CD4-positive, alpha-beta memory T cell (primary cell): Measurements from ENCODE around the gene GSTCD. TPM values are rescaled to one million over a fixed set of nuclear protein-coding genes. Genes with fewer than 3 reads are reported as not detected.
"Not testable (repeated sequence)": the region's sequence is repeated elsewhere in the genome, so short reads cannot be mapped to it uniquely, and the experiment has no call there.

Source experiments
- CTCF ChIA-PET: fragments of 350-600 bp; sonication (Branson Sonifier 250); formaldehyde crosslinking; loops from one replicate; lab custom pipeline; 2021; ENCODE audit warnings: inconsistent platforms; ENCODE audit not compliant: partially characterized antibody; lab: Charles Lee
- POLR2A ChIA-PET: fragments of 350-600 bp; sonication (Branson Sonifier 250); formaldehyde crosslinking; loops from one replicate; lab custom pipeline; 2021; ENCODE audit not compliant: partially characterized antibody; lab: Charles Lee
- DNase-seq, 5 donors: peaks; one replicate each; pipeline versions ENCODE4 v3.0.0 to v3.0.0-alpha.2; 2020 to 2022; ENCODE audit warnings: mixed read lengths in 1 of 5
- H3K27ac ChIP-seq: one replicate; pipeline ENCODE4 v1.7.0; 2013; ENCODE audit warnings: low read depth, low read length
- H3K27me3 ChIP-seq: 2 replicates; pipeline ENCODE4 v1.7.0; 2013; ENCODE audit warnings: mild to moderate bottlenecking, low read length, moderate library complexity; ENCODE audit not compliant: insufficient read depth
- H3K36me3 ChIP-seq: 2 replicates; pipeline ENCODE4 v1.7.0; 2013; ENCODE audit warnings: mild to moderate bottlenecking, low read length, moderate library complexity; ENCODE audit not compliant: insufficient read depth
- H3K4me1 ChIP-seq: 2 replicates; pipeline ENCODE4 v1.7.0; 2013; ENCODE audit warnings: mild to moderate bottlenecking, low read length, moderate library complexity; ENCODE audit not compliant: insufficient read depth
- H3K4me3 ChIP-seq, 2 donors: one replicate each; pipeline ENCODE4 v1.7.0; 2013; ENCODE audit warnings: low read length in 2 of 2, mild to moderate bottlenecking in 1 of 2
- H3K9me3 ChIP-seq, 2 donors: one replicate each; pipeline ENCODE4 v1.7.0; 2013; ENCODE audit warnings: low read length in 2 of 2, control low read depth in 1 of 2; ENCODE audit not compliant: control insufficient read depth in 1 of 2
- H3K27ac Mint-ChIP-seq, 7 donors: one replicate each; pipeline ENCODE4 v1.8.0; 2020 to 2021; ENCODE audit warnings: mixed read lengths in 7 of 7, mild to moderate bottlenecking in 6 of 7, inconsistent platforms in 3 of 7, moderate library complexity in 3 of 7
- H3K27me3 Mint-ChIP-seq, 2 donors: one replicate each; pipeline ENCODE4 v1.8.0; 2020 to 2021; ENCODE audit warnings: mixed read lengths in 2 of 2
- H3K36me3 Mint-ChIP-seq, 2 donors: one replicate each; pipeline ENCODE4 v1.8.0; 2020 to 2021; ENCODE audit warnings: mixed read lengths in 2 of 2, inconsistent platforms in 1 of 2, mild to moderate bottlenecking in 1 of 2
- H3K4me1 Mint-ChIP-seq, 4 donors: one replicate each; pipeline ENCODE4 v1.8.0; 2020 to 2021; ENCODE audit warnings: mixed read lengths in 4 of 4, mild to moderate bottlenecking in 1 of 4
- H3K4me3 Mint-ChIP-seq, 8 donors: one replicate each; pipeline ENCODE4 v1.8.0; 2020 to 2021; ENCODE audit warnings: mixed read lengths in 8 of 8, mild to moderate bottlenecking in 7 of 8, moderate library complexity in 6 of 8, inconsistent platforms in 3 of 8
- H3K9me3 Mint-ChIP-seq, 8 donors: one replicate each; pipeline ENCODE4 v1.8.0; 2020 to 2021; ENCODE audit warnings: mixed read lengths in 8 of 8, mild to moderate bottlenecking in 5 of 8, inconsistent platforms in 3 of 8, moderate library complexity in 1 of 8
- intact Hi-C: fragments of 100-400 bp; cut with micrococcal nuclease; formaldehyde crosslinking; loops from one replicate; pipeline ENCODE4 v1.15.1; 2023
- polyA plus RNA-seq, 2 donors: library from polyadenylated mRNA; unstranded; fragments of 300-500 nt; fragmentation: Illumina TruSeq; gene quantifications; one replicate each; pipeline ENCODE4 v1.2.3, GENCODE V29; 2021
- total RNA-seq, 2 experiments: library from RNA; stranded (reverse); gene quantifications; one replicate each; pipeline ENCODE4 v1.2.3, GENCODE V29; 2021

The GSTCD gene
- total and polyA plus RNA-seq, 4 experiments from 2014 or later, result 0.64 to 5.0 (median 3.8) TPM

DNA sequence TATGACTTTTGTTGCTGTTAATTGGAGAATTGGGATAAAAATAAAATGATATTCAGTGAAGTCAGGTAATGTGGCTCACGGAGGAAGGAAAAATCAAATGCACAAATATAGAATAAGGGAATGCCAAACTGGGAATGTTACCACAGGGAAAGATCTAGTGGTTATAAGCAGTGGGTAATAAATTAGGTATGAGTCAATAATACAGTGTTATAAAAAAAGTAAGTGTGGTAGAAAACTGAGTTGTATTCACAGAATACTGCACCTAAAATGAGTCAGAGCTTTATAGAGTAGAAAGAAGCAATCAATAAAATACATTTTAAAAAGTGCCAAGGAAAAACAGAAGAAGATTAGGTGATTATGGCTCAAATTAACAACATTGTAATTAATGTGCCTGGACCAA lies 34.6 kb upstream of the GSTCD start:
- intact Hi-C loops, result no loop called here
- no peaks in the 10 kb centered on the region for H3K36me3 ChIP-seq
- H3K9me3 Mint-ChIP-seq, result peaks cover 0 to 2% (median 0%) of the 10 kb centered on the region in 8 donors
- DNase-seq, result no peak
- no peak overlapping the region for H3K27ac Mint-ChIP-seq
- no peaks in the 10 kb centered on the region for H3K4me1 ChIP-seq
- no peaks in the 10 kb centered on the region for H3K4me1 Mint-ChIP-seq
- H3K27ac ChIP-seq, result no peak overlapping the region
- peaks cover 3 to 4% of the 10 kb centered on the region in 2 donors for H3K27me3 Mint-ChIP-seq
- ChIA-PET POLR2A (no interaction called here), CTCF (no interaction called here)
- H3K4me3 ChIP-seq, result no peak overlapping the region
- H3K4me3 Mint-ChIP-seq, result no peak overlapping the region
- no peaks in the 10 kb centered on the region for H3K27me3 ChIP-seq
- no peaks in the 10 kb centered on the region for H3K9me3 ChIP-seq
- H3K36me3 Mint-ChIP-seq, result no peaks in the 10 kb centered on the region

DNA sequence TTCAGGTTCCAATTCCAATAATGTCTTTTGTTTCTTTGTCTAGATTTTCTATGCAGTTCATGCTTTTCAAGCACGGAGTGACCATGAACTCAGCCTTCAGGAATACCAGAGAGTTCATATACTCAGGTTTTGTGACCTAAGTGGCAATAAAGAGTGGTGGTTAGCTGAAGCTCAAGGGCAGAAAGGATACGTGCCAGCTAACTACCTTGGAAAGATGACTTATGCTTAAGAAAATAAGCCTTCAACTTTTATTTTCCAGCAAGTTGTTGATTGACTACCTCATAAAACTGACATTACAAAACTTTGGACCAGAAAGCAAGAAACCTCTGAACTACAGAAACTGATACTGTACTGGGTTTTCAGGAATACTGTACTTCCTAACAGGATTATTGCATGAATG lies 30.9 kb upstream of the GSTCD start:
- H3K4me3 Mint-ChIP-seq, result no peak overlapping the region
- H3K27ac Mint-ChIP-seq, result no peak overlapping the region
- intact Hi-C loops, result no loop called here
- Histone ChIP-seq H3K4me1 (no peaks in the 10 kb centered on the region), H3K27ac (no peak overlapping the region), H3K27me3 (no peaks in the 10 kb centered on the region), H3K9me3 (no peaks in the 10 kb centered on the region), H3K4me3 (no peak overlapping the region), H3K36me3 (peaks cover 2% of the 10 kb centered on the region)
- DNase-seq, result no peak
- peaks cover 0 to 2% (median 0%) of the 10 kb centered on the region in 8 donors for H3K9me3 Mint-ChIP-seq
- ChIA-PET POLR2A (no interaction called here), CTCF (interaction anchor here (1.3 kb wide), 1 partner anchor 12 kb away, joined by 3 read pairs; no protein-coding TSS in a partner anchor)
- H3K4me1 Mint-ChIP-seq, result no peaks in the 10 kb centered on the region
- peaks cover 10 to 13% of the 10 kb centered on the region in 2 donors for H3K36me3 Mint-ChIP-seq
- peaks cover 0 to under 1% of the 10 kb centered on the region in 2 donors for H3K27me3 Mint-ChIP-seq

DNA sequence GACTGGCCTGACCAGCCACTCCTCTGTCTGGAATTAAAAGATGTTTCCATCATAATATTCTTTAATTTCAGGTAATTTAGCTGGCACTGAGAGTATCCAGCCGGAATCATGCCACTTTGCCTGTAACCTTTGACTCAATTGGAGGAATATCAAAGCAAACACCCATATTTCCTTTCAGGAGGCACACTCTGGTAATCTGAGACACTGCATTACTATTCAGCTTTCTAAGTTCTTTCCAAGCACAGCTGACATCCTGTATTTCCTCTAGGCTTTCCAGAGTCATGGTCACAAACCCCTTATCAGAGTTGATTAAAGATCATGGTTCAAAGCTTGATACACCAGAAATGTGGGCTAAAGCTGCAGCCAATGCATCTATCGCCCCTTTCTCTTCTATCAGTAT lies 29.4 kb upstream of the GSTCD start:
- no peak overlapping the region for H3K27ac ChIP-seq
- DNase-seq, result no peak
- ChIA-PET POLR2A (no interaction called here), CTCF (no interaction called here)
- H3K4me3 Mint-ChIP-seq, result no peak overlapping the region
- H3K4me1 ChIP-seq, result no peaks in the 10 kb centered on the region
- no peaks in the 10 kb centered on the region for H3K9me3 ChIP-seq
- H3K36me3 Mint-ChIP-seq, result peaks cover 14 to 22% of the 10 kb centered on the region in 2 donors
- H3K9me3 Mint-ChIP-seq, result peaks cover 0 to 2% (median 0%) of the 10 kb centered on the region in 8 donors
- peaks cover 8% of the 10 kb centered on the region for H3K36me3 ChIP-seq
- no peaks in the 10 kb centered on the region for H3K27me3 ChIP-seq
- H3K4me1 Mint-ChIP-seq, result no peaks in the 10 kb centered on the region
- no peaks in the 10 kb centered on the region for H3K27me3 Mint-ChIP-seq
- intact Hi-C loops, result no loop called here
- no peak overlapping the region for H3K4me3 ChIP-seq
- peak overlapping the region in 1 of 7 donors; percentile 37 for H3K27ac Mint-ChIP-seq

DNA sequence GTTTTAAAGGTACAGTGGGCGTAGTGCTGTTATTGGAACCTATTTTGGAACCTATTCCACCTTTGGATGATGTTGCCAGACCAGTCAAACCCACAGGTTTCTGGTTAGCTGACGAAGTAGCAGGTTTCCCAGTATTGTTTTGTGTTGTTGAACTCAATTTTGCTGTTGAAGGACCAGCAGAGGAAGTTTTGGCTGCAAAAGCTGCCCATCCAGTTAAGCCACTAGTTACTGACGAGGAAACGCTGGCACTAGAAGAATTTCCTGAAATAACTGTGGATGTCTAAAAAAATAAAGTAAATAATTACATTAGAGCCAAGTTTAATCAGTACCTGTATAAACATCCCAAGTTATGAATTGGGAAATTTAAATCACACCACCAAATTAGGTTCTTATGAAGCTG lies 25.5 kb upstream of the GSTCD start:
- no peaks in the 10 kb centered on the region for H3K4me1 Mint-ChIP-seq
- H3K27ac Mint-ChIP-seq, result peak overlapping the region in 1 of 7 donors; percentile 6

DNA sequence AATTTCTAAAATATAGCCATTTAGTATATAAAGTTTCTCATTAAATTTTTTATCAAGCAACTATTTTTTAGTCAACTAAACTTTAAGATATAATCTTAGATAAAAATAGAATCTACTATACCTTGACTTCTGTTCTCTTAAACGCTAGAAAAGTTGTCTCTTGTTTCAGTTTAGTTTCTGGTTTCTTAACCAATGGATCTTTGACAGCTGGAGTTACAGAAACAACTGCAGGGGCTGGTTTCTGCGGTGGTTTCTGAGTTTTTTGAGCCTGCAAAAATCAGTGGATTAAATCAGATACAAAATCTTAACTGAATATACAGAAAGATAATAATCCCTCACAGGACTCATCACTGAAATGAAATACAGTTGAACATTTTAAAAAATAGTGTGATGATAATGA lies 22.0 kb upstream of the GSTCD start:
- Mint-ChIP-seq H3K27ac (no peak overlapping the region), H3K36me3 (peaks cover 38 to 55% of the 10 kb centered on the region in 2 donors), H3K4me1 (peaks cover 0 to 2% (median 0%) of the 10 kb centered on the region in 4 donors), H3K9me3 (no peaks in the 10 kb centered on the region), H3K4me3 (no peak overlapping the region), H3K27me3 (no peaks in the 10 kb centered on the region)
- H3K9me3 ChIP-seq, result no peaks in the 10 kb centered on the region
- POLR2A ChIA-PET, result no interaction called here
- H3K27ac ChIP-seq, result no peak overlapping the region
- no peak overlapping the region for H3K4me3 ChIP-seq
- no peak for DNase-seq
- H3K27me3 ChIP-seq, result no peaks in the 10 kb centered on the region
- CTCF ChIA-PET, result no interaction called here
- H3K4me1 ChIP-seq, result no peaks in the 10 kb centered on the region
- intact Hi-C loops, result no loop called here
- H3K36me3 ChIP-seq, result peaks cover 20% of the 10 kb centered on the region

More for the DNA sequence above, 25.5 kb upstream of the GSTCD start:
- no peaks in the 10 kb centered on the region for H3K9me3 ChIP-seq
- no peak for DNase-seq
- CTCF ChIA-PET, result interaction anchor here (0.7 kb wide), 1 partner anchor 32 kb away, joined by 3 read pairs; no protein-coding TSS in a partner anchor
- Mint-ChIP-seq H3K27me3 (no peaks in the 10 kb centered on the region), H3K36me3 (peaks cover 21 to 36% of the 10 kb centered on the region in 2 donors), H3K9me3 (peaks cover 0 to 2% (median 0%) of the 10 kb centered on the region in 8 donors), H3K4me3 (no peak overlapping the region)
- H3K36me3 ChIP-seq, result peaks cover 8% of the 10 kb centered on the region
- POLR2A ChIA-PET, result no interaction called here
- H3K27me3 ChIP-seq, result no peaks in the 10 kb centered on the region
- H3K27ac ChIP-seq, result no peak overlapping the region
- intact Hi-C loops, result no loop called here
- H3K4me1 ChIP-seq, result no peaks in the 10 kb centered on the region
- H3K4me3 ChIP-seq, result no peak overlapping the region

DNA sequence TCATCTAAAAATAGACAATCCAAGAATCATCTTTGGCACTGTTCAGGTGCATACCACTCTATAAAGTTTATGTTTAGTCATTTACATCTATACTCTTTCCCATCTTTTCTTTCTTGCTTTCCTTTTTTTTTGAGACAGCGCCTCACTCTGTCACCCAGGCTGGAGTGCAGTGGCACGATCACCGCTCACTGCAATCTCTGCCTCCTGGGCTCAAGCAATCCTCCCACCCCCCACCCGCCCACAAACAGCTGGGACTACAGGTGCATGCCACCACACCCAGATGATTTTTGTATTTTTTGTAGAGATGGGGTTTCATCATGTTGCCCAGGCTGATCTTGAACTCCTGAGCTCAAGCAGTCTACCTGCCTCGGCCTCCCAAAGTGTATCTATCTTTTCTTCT lies 13.8 kb upstream of the GSTCD start:
- H3K4me1 Mint-ChIP-seq, H3K4me3 Mint-ChIP-seq, H3K4me1 ChIP-seq, H3K27ac ChIP-seq, H3K27me3 ChIP-seq, H3K9me3 ChIP-seq, H3K27me3 Mint-ChIP-seq, DNase-seq, H3K4me3 ChIP-seq, H3K9me3 Mint-ChIP-seq, intact Hi-C loops, POLR2A ChIA-PET: not testable (repeated sequence)
- Mint-ChIP-seq H3K27ac (peak overlapping the region in 1 of 7 donors; percentile 50), H3K36me3 (peaks cover 34 to 61% of the 10 kb centered on the region in 2 donors)
- H3K36me3 ChIP-seq, result peaks cover 27% of the 10 kb centered on the region
- CTCF ChIA-PET, result interaction anchor here (1.2 kb wide), 1 partner anchor 13 kb away, joined by 3 read pairs; the partner anchor contains the start of genes GSTCD and INTS12

DNA sequence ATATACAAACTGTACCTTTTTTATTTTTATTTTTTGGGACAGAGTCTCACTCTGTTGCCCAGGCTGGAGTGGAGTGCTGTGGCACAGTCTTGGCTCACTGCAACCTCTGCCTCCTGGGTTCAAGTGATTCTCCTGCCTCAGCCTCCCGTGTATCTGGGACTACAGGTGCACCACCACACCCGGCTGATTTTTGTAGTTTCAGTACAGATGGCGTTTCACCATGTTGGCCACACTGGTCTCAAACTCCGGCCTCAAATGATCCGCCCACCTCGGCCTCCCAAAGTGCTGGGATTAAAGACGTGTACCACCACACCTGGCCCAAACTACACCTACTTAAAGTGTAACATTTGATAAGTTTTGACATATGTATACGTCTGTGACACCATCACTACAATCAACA lies 12.8 kb upstream of the GSTCD start:
- peaks cover 31 to 57% of the 10 kb centered on the region in 2 donors for H3K36me3 Mint-ChIP-seq
- intact Hi-C loops, result not testable (repeated sequence)

More for the DNA sequence above, 12.8 kb upstream of the GSTCD start:
- DNase-seq, H3K9me3 Mint-ChIP-seq, H3K4me1 ChIP-seq, H3K27ac ChIP-seq, H3K27ac Mint-ChIP-seq, H3K27me3 ChIP-seq, POLR2A ChIA-PET, H3K27me3 Mint-ChIP-seq, H3K4me3 ChIP-seq, H3K4me3 Mint-ChIP-seq, H3K9me3 ChIP-seq: not testable (repeated sequence)
- H3K4me1 Mint-ChIP-seq, result peaks cover 6 to 11% (median 8%) of the 10 kb centered on the region in 4 donors
- H3K36me3 ChIP-seq, result peaks cover 20% of the 10 kb centered on the region
- CTCF ChIA-PET, result interaction anchor here (1.2 kb wide), 1 partner anchor 12 kb away, joined by 3 read pairs; the partner anchor contains the start of genes GSTCD and INTS12
